Tibial nerve (tissue), 3 donors: Measurements from ENCODE around the gene GRM8.

Experiments used
- CTCF ChIP-seq, 5 experiments: fragments of 200-600 bp in 3 of 5; fragments of 450-650 bp in 2 of 5; sonication (generic) in 3 of 5; IDR thresholded peaks; one replicate each; pipeline ENCODE4 v1.5.1; 2016 to 2019; ENCODE audit warnings: antibody characterized with exemption in 5 of 5, mild to moderate bottlenecking in 3 of 5, moderate library complexity in 2 of 5
- POLR2A ChIP-seq, 2 donors: fragments of 450-650 bp; IDR thresholded peaks; one replicate each; pipeline ENCODE4 v1.6.1; 2017; ENCODE audit warnings: antibody characterized with exemption in 2 of 2, mild to moderate bottlenecking in 2 of 2, moderate library complexity in 2 of 2

- TF ChIP-seq CTCF (IDR thresholded peaks at IDR 0.05) = no peak
- no peak for TF ChIP-seq POLR2A (IDR thresholded peaks at IDR 0.05)
These were observed 804.8 kb downstream of the GRM8 start for GRCh38 chr7:126447984-126448383.
